C4-2B (cell line): ENCODE data around the gene EVC2.

Experiments used
- H3K27ac ChIP-seq: fragments of 450-650 bp; 2 replicates; pipeline ENCODE4 v1.5.1; 2017
- CTCF ChIP-seq: fragments of 450-650 bp; conservative IDR thresholded peaks from 2 replicates; pipeline ENCODE4 v1.5.1; 2017; ENCODE audit warnings: mild to moderate bottlenecking
- ZFX ChIP-seq: fragments of 450-650 bp; IDR thresholded peaks from 2 replicates; pipeline ENCODE4 v1.6.1; 2017

Gene EVC2

GRCh38 chr4:5654791-5655190, 53.6 kb downstream of the EVC2 start:
- TF ChIP-seq ZFX (no peak), CTCF (no peak)
- no peak overlapping the region for H3K27ac ChIP-seq

GRCh38 chr4:5651089-5651488, 57.3 kb downstream of the EVC2 start:
- no peak for TF ChIP-seq ZFX
- no peak for TF ChIP-seq CTCF
- H3K27ac ChIP-seq, result no peak overlapping the region

- TF ChIP-seq ZFX (no peak), CTCF (no peak)
Observed at GRCh38 chr4:5650040-5650439, 58.3 kb downstream of the EVC2 start.

GRCh38 chr4:5647351-5647750, 61.0 kb downstream of the EVC2 start:
- TF ChIP-seq CTCF (no peak), ZFX (no peak)
- H3K27ac ChIP-seq, result no peak overlapping the region

More at GRCh38 chr4:5650040-5650439, 58.3 kb downstream of the EVC2 start:
- no peak overlapping the region for H3K27ac ChIP-seq

GRCh38 chr4:5640096-5640495, 68.3 kb downstream of the EVC2 start:
- TF ChIP-seq CTCF (no peak), ZFX (no peak)
- no peak overlapping the region for H3K27ac ChIP-seq

- no peak for TF ChIP-seq CTCF
- TF ChIP-seq ZFX, result no peak
- no peak overlapping the region for H3K27ac ChIP-seq
Observed at GRCh38 chr4:5639556-5639955, 68.8 kb downstream of the EVC2 start.

GRCh38 chr4:5638976-5639375, 69.4 kb downstream of the EVC2 start:
- no peak overlapping the region for H3K27ac ChIP-seq
- no peak for TF ChIP-seq ZFX

GRCh38 chr4:5638316-5638715, 70.0 kb downstream of the EVC2 start:
- H3K27ac ChIP-seq, result no peak overlapping the region
- TF ChIP-seq CTCF (no peak), ZFX (no peak)
